NCI-H2196 treated with DMSO at 0.1 percent for 48 hours (cell line): Measurements from ENCODE around the gene OR7C1.
"Not testable (repeated sequence)": the region's sequence is repeated elsewhere in the genome, so short reads cannot be mapped to it uniquely, and the experiment has no call there.

Experiments used
- DNase-seq: peaks from one replicate; lab custom pipeline; 2025; ENCODE audit not compliant: unreplicated experiment; lab: John Stamatoyannopoulos, UW

Gene OR7C1

GRCh38 chr19:14835011-14835410 lies at the start of gene OR7C1, which contains the start of gene OR7A5:
TSS of gene OR7C1 (minus strand) at chr19:14835185. CDS start at chr19:14800136, 35,049 bp downstream.
TSS of gene OR7A5 (minus strand) at chr19:14835185. CDS start at chr19:14828241, 6,944 bp downstream.
- no peak for DNase-seq

GRCh38 chr19:14871619-14872230 lies 36.7 kb upstream of the OR7C1 start:
- no peak for DNase-seq

- no peak for DNase-seq
These were observed 33.5 kb upstream of the OR7C1 start for GRCh38 chr19:14868497-14868896.

GRCh38 chr19:14848822-14849221 lies 13.8 kb upstream of the OR7C1 start, which contains the start of gene OR7A10:
TSS of gene OR7A10 (minus strand) at chr19:14848922. CDS start at chr19:14841877, 7,045 bp downstream.
- DNase-seq: no peak

GRCh38 chr19:14843578-14843977 lies 8.6 kb upstream of the OR7C1 start:
- no peak for DNase-seq

GRCh38 chr19:14843169-14843568 lies 8.2 kb upstream of the OR7C1 start:
- no peak for DNase-seq

GRCh38 chr19:14840206-14840605 lies 5.2 kb upstream of the OR7C1 start:
- DNase-seq: no peak

GRCh38 chr19:14837391-14837790 lies 2.4 kb upstream of the OR7C1 start:
- no peak for DNase-seq

GRCh38 chr19:14830702-14831101 lies 4.3 kb downstream of the OR7C1 start:
- no peak for DNase-seq

- DNase-seq: no peak
These were observed 9.0 kb downstream of the OR7C1 start for GRCh38 chr19:14826006-14826405.

GRCh38 chr19:14821937-14822336 lies 13.0 kb downstream of the OR7C1 start:
- DNase-seq: no peak

- no peak for DNase-seq
These were observed 16.4 kb downstream of the OR7C1 start for GRCh38 chr19:14818588-14818987.

GRCh38 chr19:14817052-14817451 lies 17.9 kb downstream of the OR7C1 start:
- no peak for DNase-seq

GRCh38 chr19:14814982-14815652 lies 19.9 kb downstream of the OR7C1 start:
- DNase-seq: no peak

GRCh38 chr19:14809272-14810057 lies 25.5 kb downstream of the OR7C1 start:
- no peak for DNase-seq

GRCh38 chr19:14804765-14805164 lies 30.2 kb downstream of the OR7C1 start:
- no peak for DNase-seq

- no peak for DNase-seq
These were observed 36.2 kb downstream of the OR7C1 start for GRCh38 chr19:14798760-14799159.

GRCh38 chr19:14796021-14796420 lies 39.0 kb downstream of the OR7C1 start:
- no peak for DNase-seq

- no peak for DNase-seq
These were observed 39.8 kb downstream of the OR7C1 start for GRCh38 chr19:14795078-14795721.

GRCh38 chr19:14792250-14792649 lies 42.7 kb downstream of the OR7C1 start:
- not testable (repeated sequence) for DNase-seq

GRCh38 chr19:14786421-14786851 lies 48.5 kb downstream of the OR7C1 start:
- DNase-seq: no peak
